ENCODE data around the gene FAF1.

GRCh38 chr1:50921029-50921428 lies 39.0 kb downstream of the FAF1 start:
- no peak for TF ChIP-seq EZH2 (IDR thresholded peaks at IDR 0.05; ENCODE audit: insufficient read depth, poor library complexity, severe bottlenecking)
- no peak for TF ChIP-seq EZH2phosphoT487 (IDR thresholded peaks at IDR 0.05; ENCODE audit: insufficient read depth, low read depth)

All from GM23248 (cell line).